ENCODE data around the gene GKAP1.

GKAP1 gene

GRCh38 chr9:83707768-83708514 is 109.6 kb downstream of the GKAP1 start, which contains the start of gene UBQLN1 (continued):
- TF ChIP-seq HIC1 (tag by site-specific recombination; IDR thresholded peaks at IDR 0.05) (no peak), ZNF146 (tag by site-specific recombination; IDR thresholded peaks at IDR 0.05) (no peak; the same call in 1 of the 2 replicates), ZNF169 (tag by site-specific recombination; IDR thresholded peaks at IDR 0.05) (no peak), ZFP37 (tag by site-specific recombination; IDR thresholded peaks at IDR 0.05) (no peak; the same call in 1 of the 2 replicates), REPIN1 (tag by site-specific recombination; IDR thresholded peaks at IDR 0.05; ENCODE audit: low read depth) (no peak), ZBTB21 (tag by site-specific recombination; IDR thresholded peaks at IDR 0.05) (peak; percentile 73), ZBTB44 (tag by site-specific recombination; IDR thresholded peaks at IDR 0.05) (no peak), ZNF426 (tag by site-specific recombination; IDR thresholded peaks at IDR 0.05) (no peak), ZNF624 (tag by site-specific recombination; IDR thresholded peaks at IDR 0.05) (no peak), ZSCAN30 (tag by site-specific recombination; IDR thresholded peaks at IDR 0.05) (no peak; the same call in 1 of the 2 replicates), YY1 (tag by site-specific recombination; IDR thresholded peaks at IDR 0.05) (0 out of 2 replicates have a peak, but pooled peaks have one; percentile 36), KLF1 (tag by site-specific recombination; IDR thresholded peaks at IDR 0.05) (no peak), TSHZ1 (tag by site-specific recombination; IDR thresholded peaks at IDR 0.05; ENCODE audit: borderline replicate concordance) (no peak), ZNF155 (tag by site-specific recombination; IDR thresholded peaks at IDR 0.05) (no peak), ZNF280C (tag by site-specific recombination; IDR thresholded peaks at IDR 0.05) (no peak), SALL2 (tag by site-specific recombination; IDR thresholded peaks at IDR 0.05; ENCODE audit: borderline replicate concordance) (no peak), ZFP69B (tag by site-specific recombination; IDR thresholded peaks at IDR 0.05) (peak; percentile 76; the same call in 1 of the 2 replicates), ZSCAN4 (tag by site-specific recombination; IDR thresholded peaks at IDR 0.05) (no peak), KLF17 (tag by site-specific recombination; IDR thresholded peaks at IDR 0.05) (peak; percentile 46; the same call in 1 of the 2 replicates), REST (tag by site-specific recombination; IDR thresholded peaks at IDR 0.05) (peak; percentile 56), HOXA7 (CRISPR knock-in tag; IDR thresholded peaks at IDR 0.05; ENCODE audit: borderline replicate concordance) (no peak), ZNF580 (tag by site-specific recombination; IDR thresholded peaks at IDR 0.05) (peak; percentile 20; the same call in 1 of the 2 replicates), ZNF404 (tag by site-specific recombination; IDR thresholded peaks at IDR 0.05) (no peak)

Data from HEK293 (cell line).